Stimulated activated CD4-positive, alpha-beta T cell treated with anti-CD3 and anti-CD28 coated beads, TNF-alpha, amount 100 ng/mL, for 4 hours (primary cell): ENCODE results near the gene TBC1D14.

Experiments used
- DNase-seq, 3 experiments: peaks; one replicate each; pipeline ENCODE4 v3.0.0-alpha.2; 2020; ENCODE audit warnings: low read depth in 3 of 3

TBC1D14 gene

GRCh38 chr4:6929339-6929811 is 19.7 kb downstream of the TBC1D14 start:
- no peak for DNase-seq

- DNase-seq, result no peak
These were observed 20.3 kb downstream of the TBC1D14 start for GRCh38 chr4:6929812-6930464.

- no peak for DNase-seq
These were observed 22.8 kb downstream of the TBC1D14 start for GRCh38 chr4:6932475-6932874.

GRCh38 chr4:6932918-6933317 is 23.3 kb downstream of the TBC1D14 start:
- DNase-seq, result no peak

GRCh38 chr4:6933691-6934430 is 24.2 kb downstream of the TBC1D14 start:
- no peak for DNase-seq

GRCh38 chr4:6935965-6936364 is 26.3 kb downstream of the TBC1D14 start:
- no peak for DNase-seq

- DNase-seq, result no peak
These were observed 27.6 kb downstream of the TBC1D14 start for GRCh38 chr4:6937201-6937600.

- DNase-seq, result no peak
These were observed 28.1 kb downstream of the TBC1D14 start for GRCh38 chr4:6937754-6938153.

GRCh38 chr4:6938237-6938636 is 28.6 kb downstream of the TBC1D14 start:
- no peak for DNase-seq

- DNase-seq, result no peak
These were observed 29.1 kb downstream of the TBC1D14 start for GRCh38 chr4:6938647-6939271.

GRCh38 chr4:6939761-6940743 is 30.4 kb downstream of the TBC1D14 start:
- DNase-seq, result no peak

- DNase-seq, result no peak
These were observed 31.1 kb downstream of the TBC1D14 start for GRCh38 chr4:6940744-6941137.

- DNase-seq, result no peak
These were observed 32.2 kb downstream of the TBC1D14 start for GRCh38 chr4:6941796-6942195.

- no peak for DNase-seq
These were observed 32.7 kb downstream of the TBC1D14 start for GRCh38 chr4:6942238-6942800.

- no peak for DNase-seq
These were observed 33.6 kb downstream of the TBC1D14 start for GRCh38 chr4:6943012-6943884.

- no peak for DNase-seq
These were observed 34.2 kb downstream of the TBC1D14 start for GRCh38 chr4:6943885-6944225.

GRCh38 chr4:6944301-6945051 is 34.9 kb downstream of the TBC1D14 start:
- no peak for DNase-seq

- no peak for DNase-seq
These were observed 35.4 kb downstream of the TBC1D14 start for GRCh38 chr4:6945052-6945409.

GRCh38 chr4:6946497-6946896 is 36.9 kb downstream of the TBC1D14 start:
- no peak for DNase-seq

GRCh38 chr4:6948134-6948460 is 38.5 kb downstream of the TBC1D14 start:
- DNase-seq, result no peak
